Gastrocnemius medialis (tissue), 4 donors: ENCODE measurements around the gene ALDH3A1. TPM values are rescaled to one million over a fixed set of nuclear protein-coding genes. Genes with fewer than 3 reads are reported as not detected.

Experiments
- ATAC-seq, 2 donors: fragments of 150-250 bp; one replicate each; pipeline ENCODE4 v1.9.1; 2016
- DNase-seq, 2 donors: peaks; one replicate each; pipeline ENCODE4 v3.0.0-alpha.2; 2019
- H3K27ac ChIP-seq, 4 donors: fragments of 200-600 bp; sonication (generic); 1 replicate in 1 of 4; 2 replicates in 3 of 4; pipeline ENCODE4 v1.5.1; 2016 to 2018; ENCODE audit warnings: mild to moderate bottlenecking in 2 of 4, moderate library complexity in 1 of 4
- H3K27me3 ChIP-seq, 3 donors: fragments of 200-600 bp; sonication (generic) in 2 of 3; 1 replicate in 1 of 3; 2 replicates in 2 of 3; pipeline versions ENCODE4 v1.5.1 to v1.6.0; 2016 to 2019; ENCODE audit warnings: mild to moderate bottlenecking in 1 of 3, moderate library complexity in 1 of 3
- H3K36me3 ChIP-seq, 2 donors: fragments of 200-600 bp; sonication (generic) in 1 of 2; one replicate each; pipeline ENCODE4 v1.5.1; 2017 to 2018
- H3K4me1 ChIP-seq, 2 donors: fragments of 200-600 bp; sonication (generic) in 1 of 2; one replicate each; pipeline ENCODE4 v1.5.1; 2016 to 2017; ENCODE audit warnings: mild to moderate bottlenecking in 2 of 2
- H3K4me3 ChIP-seq, 4 donors: fragments of 200-600 bp; sonication (generic) in 3 of 4; 1 replicate in 1 of 4; 2 replicates in 3 of 4; pipeline ENCODE4 v1.5.1; 2016 to 2019; ENCODE audit warnings: mild to moderate bottlenecking in 2 of 4
- H3K9me3 ChIP-seq, 3 donors: fragments of 200-600 bp; sonication (generic) in 2 of 3; 1 replicate in 1 of 3; 2 replicates in 2 of 3; pipeline ENCODE4 v1.5.1; 2016 to 2019
- POLR2A ChIP-seq, 2 donors: fragments of 450-650 bp; IDR thresholded peaks; one replicate each; pipeline ENCODE4 v1.6.1; 2017; ENCODE audit warnings: antibody characterized with exemption in 2 of 2, mild to moderate bottlenecking in 2 of 2, moderate library complexity in 2 of 2
- in situ Hi-C, 4 donors: fragments of 200-750 bp; cut with MboI; loops; one replicate each; pipeline versions ENCODE4 v1.15.0 to v1.8.0; 2017; ENCODE audit warnings: low sequenced_read_pairs in 4 of 4
- intact Hi-C: fragments of 100-400 bp; cut with DNase I; formaldehyde crosslinking; loops from one replicate; pipeline ENCODE4 v1.15.1; 2023; ENCODE audit warnings: low total_unique reads
- total RNA-seq, 4 donors: library from RNA; depleted of rRNA; stranded (reverse); fragments of >200 nt; gene quantifications; one replicate each; pipeline versions ENCODE4 v1.1.0 to v1.2.3, GENCODE V29; 2016
- TF ChIP-seq, protein P1 (sequence below), 5 experiments: fragments of 450-650 bp in 3 of 5; fragments of 200-600 bp in 2 of 5; sonication (generic) in 2 of 5; IDR thresholded peaks in 4 of 5; conservative IDR thresholded peaks in 1 of 5; 1 replicate in 4 of 5; 2 replicates in 1 of 5; pipeline ENCODE4 v1.5.1; 2016 to 2019; ENCODE audit warnings: antibody characterized with exemption in 5 of 5, mild to moderate bottlenecking in 3 of 5, moderate library complexity in 3 of 5

ALDH3A1 gene
- total RNA-seq, 4 donors from 2014 or later = 0.18 to 0.23 TPM; not detected in 2

DNA sequence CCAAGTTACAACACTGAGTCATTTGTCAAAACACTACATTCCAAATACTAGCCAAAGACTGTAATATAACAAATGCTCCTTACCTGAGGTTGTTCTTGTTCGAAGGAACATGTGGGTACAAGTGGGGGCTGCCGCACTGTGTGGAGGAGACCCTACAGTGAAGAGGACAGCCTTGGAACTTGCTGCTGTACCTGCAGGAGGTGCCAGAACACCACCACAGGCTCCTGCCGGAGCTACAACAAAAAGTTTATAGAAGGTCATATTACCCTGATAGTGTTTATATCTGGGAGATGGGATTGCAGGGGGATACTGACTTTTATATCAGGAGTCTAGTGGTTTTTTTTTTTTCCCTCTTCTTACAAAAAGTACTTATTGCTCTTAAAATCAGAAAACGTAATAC, 37.8 kb upstream of the ALDH3A1 start:
- intact Hi-C loops = no loop called here
- no peak for DNase-seq
- peaks cover 0 to 34% of the 10 kb centered on the region in 2 donors for H3K36me3 ChIP-seq

DNA sequence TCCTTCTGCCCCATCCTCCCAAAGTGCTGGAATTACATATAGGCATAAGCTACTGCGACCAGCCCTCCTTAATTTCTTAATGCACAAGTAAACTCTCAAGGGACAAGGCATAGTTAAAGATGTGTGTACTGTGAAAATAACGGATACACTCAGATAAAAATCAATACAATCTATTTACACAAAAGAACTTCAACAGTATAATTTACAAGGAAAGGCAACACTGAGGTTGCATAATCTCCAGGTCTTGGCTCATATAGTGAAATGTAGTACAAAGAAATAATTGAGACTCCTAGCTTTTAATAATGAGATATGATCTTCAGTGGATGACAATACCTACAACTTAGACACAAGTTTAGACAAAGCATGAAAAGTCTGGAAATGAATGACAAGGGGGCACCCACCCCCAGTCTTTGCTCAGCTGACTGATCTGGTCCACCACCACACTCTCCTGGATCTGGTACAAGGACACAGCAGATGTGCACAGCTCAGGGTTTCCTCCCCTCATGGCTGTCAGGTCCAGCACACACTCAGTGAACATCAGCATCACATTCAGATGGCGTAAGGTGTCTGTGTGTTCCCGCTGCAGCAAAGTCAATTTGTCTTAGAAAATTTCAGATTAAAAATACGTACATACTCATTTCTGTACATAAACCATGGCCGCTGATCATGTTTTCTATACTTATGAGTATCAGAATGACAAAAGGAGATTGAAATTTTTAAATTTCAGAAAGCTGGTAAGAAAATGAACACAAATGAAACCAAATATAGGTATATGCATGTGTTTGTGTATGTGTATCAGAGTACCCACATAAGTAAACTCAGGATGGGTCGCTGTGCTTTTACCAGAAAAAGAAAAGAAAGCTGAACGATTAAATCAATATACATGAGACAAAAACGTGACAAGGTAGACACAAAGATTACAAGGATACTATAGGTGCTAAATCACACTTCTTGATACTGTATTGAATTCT, 33.7 kb upstream of the ALDH3A1 start:
- peaks cover 0 to 38% of the 10 kb centered on the region in 2 donors for H3K36me3 ChIP-seq
- no peaks in the 10 kb centered on the region for H3K4me1 ChIP-seq
- in situ Hi-C loops = no loop called here
- no peaks in the 10 kb centered on the region for H3K9me3 ChIP-seq
- no peak for DNase-seq
- H3K4me3 ChIP-seq = no peak overlapping the region
- TF ChIP-seq POLR2A (IDR thresholded peaks at IDR 0.05) = no peak
- TF ChIP-seq, protein P1, sequence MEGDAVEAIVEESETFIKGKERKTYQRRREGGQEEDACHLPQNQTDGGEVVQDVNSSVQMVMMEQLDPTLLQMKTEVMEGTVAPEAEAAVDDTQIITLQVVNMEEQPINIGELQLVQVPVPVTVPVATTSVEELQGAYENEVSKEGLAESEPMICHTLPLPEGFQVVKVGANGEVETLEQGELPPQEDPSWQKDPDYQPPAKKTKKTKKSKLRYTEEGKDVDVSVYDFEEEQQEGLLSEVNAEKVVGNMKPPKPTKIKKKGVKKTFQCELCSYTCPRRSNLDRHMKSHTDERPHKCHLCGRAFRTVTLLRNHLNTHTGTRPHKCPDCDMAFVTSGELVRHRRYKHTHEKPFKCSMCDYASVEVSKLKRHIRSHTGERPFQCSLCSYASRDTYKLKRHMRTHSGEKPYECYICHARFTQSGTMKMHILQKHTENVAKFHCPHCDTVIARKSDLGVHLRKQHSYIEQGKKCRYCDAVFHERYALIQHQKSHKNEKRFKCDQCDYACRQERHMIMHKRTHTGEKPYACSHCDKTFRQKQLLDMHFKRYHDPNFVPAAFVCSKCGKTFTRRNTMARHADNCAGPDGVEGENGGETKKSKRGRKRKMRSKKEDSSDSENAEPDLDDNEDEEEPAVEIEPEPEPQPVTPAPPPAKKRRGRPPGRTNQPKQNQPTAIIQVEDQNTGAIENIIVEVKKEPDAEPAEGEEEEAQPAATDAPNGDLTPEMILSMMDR (IDR thresholded peaks at IDR 0.05 in 4 of 5, conservative IDR thresholded peaks at IDR 0.05 in 1 of 5) = no peak
- no peak overlapping the region for H3K27ac ChIP-seq
- no peak for ATAC-seq
- H3K27me3 ChIP-seq = no peaks in the 10 kb centered on the region
- intact Hi-C loops = no loop called here

More for the DNA sequence above, 37.8 kb upstream of the ALDH3A1 start:
- in situ Hi-C loops = no loop called here
- TF ChIP-seq POLR2A (IDR thresholded peaks at IDR 0.05) = no peak
- TF ChIP-seq, protein P1 (IDR thresholded peaks at IDR 0.05 in 4 of 5, conservative IDR thresholded peaks at IDR 0.05 in 1 of 5) = no peak
- Histone ChIP-seq H3K9me3 (no peaks in the 10 kb centered on the region), H3K4me3 (no peak overlapping the region), H3K4me1 (no peaks in the 10 kb centered on the region), H3K27me3 (no peaks in the 10 kb centered on the region), H3K27ac (no peak overlapping the region)
- ATAC-seq = no peak

DNA sequence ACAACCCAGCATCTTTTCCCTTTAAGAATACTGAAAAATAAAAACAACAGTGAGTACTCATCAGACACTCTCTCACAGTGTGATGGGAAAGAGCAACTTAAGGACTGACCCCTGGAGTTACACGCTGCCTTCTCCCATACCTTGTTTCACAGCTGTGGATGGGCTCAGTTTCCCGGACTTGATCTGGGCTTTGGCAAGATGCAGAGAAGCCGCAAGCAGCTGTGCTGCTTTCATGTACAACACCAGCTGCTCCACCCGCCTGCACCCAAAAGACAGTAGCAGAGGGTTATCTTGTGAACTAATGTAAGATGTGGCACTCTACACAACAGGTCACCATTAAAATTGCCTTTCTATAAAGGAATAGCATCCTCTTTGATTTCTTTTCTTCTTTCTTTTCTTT, 32.7 kb upstream of the ALDH3A1 start:
- Histone ChIP-seq H3K4me1 (no peaks in the 10 kb centered on the region), H3K4me3 (no peak overlapping the region), H3K27me3 (no peaks in the 10 kb centered on the region), H3K27ac (no peak overlapping the region), H3K9me3 (no peaks in the 10 kb centered on the region), H3K36me3 (peaks cover 0 to 47% of the 10 kb centered on the region in 2 donors)
- no peak for ATAC-seq
- no peak for DNase-seq
- in situ Hi-C loops = no loop called here
- TF ChIP-seq POLR2A (IDR thresholded peaks at IDR 0.05) = no peak
- TF ChIP-seq, protein P1 (IDR thresholded peaks at IDR 0.05 in 4 of 5, conservative IDR thresholded peaks at IDR 0.05 in 1 of 5) = no peak
- intact Hi-C loops = no loop called here

DNA sequence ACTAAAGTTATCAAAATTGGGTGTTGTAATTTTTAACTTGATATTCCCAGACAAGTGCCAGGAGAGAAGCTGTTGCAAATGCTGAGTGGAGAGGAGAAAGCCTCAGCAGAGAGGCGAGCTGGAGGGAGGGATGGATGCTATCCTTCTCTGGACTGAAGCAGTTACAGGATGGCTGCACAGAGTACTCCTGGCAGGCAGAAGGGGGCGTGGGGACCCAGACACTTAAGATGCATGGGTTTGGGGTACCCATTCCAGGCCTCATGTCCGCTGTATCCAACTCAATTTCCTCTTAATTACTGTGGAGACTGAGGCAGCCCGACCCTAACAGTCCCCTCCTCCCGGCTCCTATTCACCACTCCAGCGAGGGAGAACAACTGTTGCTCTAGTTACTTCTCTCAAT, 25.4 kb upstream of the ALDH3A1 start:
- Histone ChIP-seq H3K27me3 (no peaks in the 10 kb centered on the region), H3K4me1 (no peaks in the 10 kb centered on the region), H3K4me3 (no peak overlapping the region), H3K9me3 (no peaks in the 10 kb centered on the region), H3K27ac (no peak overlapping the region), H3K36me3 (peaks cover 0 to 21% of the 10 kb centered on the region in 2 donors)
- no peak for DNase-seq
- TF ChIP-seq POLR2A (IDR thresholded peaks at IDR 0.05) = no peak
- TF ChIP-seq, protein P1 (IDR thresholded peaks at IDR 0.05 in 4 of 5, conservative IDR thresholded peaks at IDR 0.05 in 1 of 5) = no peak
- no peak for ATAC-seq
- intact Hi-C loops = no loop called here
- in situ Hi-C loops = loop anchor here in 3 of 4 donors (25.0 kb wide), 1 partner anchor 411 kb away; the partner anchor contains the start of gene B9D1 (in 3 of the 3)
